ENCODE data around the gene IL4. TPM values are rescaled to one million over a fixed set of nuclear protein-coding genes. Genes with fewer than 3 reads are reported as not detected.
"Not testable (repeated sequence)": the region's sequence is repeated elsewhere in the genome, so short reads cannot be mapped to it uniquely, and the experiment has no call there.

IL4 gene
- total RNA-seq, 1 donor = 0.36 TPM

DNA sequence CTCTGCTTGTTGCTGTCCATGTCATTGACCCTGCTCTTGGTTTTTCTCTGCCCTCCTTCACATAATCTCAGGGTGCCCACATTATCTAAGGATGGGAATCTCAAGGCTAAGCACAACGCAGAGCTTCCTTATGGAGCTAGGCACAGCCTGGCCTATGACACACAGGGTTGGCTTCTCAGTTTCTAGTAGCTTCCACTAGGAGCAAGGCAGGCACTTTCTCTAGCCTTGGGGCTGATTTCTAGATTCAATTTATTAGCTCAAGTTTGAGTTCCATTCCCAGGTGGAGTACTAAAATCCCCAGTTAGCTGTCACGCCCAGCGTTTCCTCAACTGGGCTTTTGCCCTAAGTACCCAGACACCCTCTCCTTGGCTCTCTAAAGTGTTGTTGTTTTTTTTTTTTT, 12.4 kb downstream of the IL4 start:
- H3K4me3 ChIP-seq (ENCODE audit: low read depth, low read length) = no peak overlapping the region
- no peak for DNase-seq (ENCODE audit: low read depth)
- TF ChIP-seq CTCF (IDR thresholded peaks at IDR 0.05; ENCODE audit: insufficient read depth, low read length) = no peak

DNA sequence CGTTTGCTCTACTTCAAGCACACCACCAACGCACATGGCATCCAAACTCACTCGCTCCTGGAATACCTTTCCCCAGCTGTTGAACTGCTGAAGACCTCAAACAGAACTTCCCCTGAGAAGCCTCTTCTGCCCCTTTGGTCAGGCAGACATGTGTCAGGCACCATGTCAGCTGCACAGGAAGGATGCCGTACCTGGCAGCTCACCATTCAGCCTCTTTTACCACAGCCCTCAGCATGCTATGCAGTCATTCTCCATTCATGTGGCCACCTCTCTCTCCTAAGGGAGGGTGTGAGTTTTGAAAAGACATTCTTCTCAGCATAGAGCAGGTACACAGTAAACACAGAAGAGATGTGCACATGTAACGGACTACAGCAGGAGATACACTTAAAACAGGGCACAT, 14.2 kb downstream of the IL4 start:
- no peak overlapping the region for H3K4me3 ChIP-seq (ENCODE audit: low read depth, low read length)
- no peak for TF ChIP-seq CTCF (IDR thresholded peaks at IDR 0.05; ENCODE audit: insufficient read depth, low read length)
- DNase-seq (ENCODE audit: low read depth) = no peak

DNA sequence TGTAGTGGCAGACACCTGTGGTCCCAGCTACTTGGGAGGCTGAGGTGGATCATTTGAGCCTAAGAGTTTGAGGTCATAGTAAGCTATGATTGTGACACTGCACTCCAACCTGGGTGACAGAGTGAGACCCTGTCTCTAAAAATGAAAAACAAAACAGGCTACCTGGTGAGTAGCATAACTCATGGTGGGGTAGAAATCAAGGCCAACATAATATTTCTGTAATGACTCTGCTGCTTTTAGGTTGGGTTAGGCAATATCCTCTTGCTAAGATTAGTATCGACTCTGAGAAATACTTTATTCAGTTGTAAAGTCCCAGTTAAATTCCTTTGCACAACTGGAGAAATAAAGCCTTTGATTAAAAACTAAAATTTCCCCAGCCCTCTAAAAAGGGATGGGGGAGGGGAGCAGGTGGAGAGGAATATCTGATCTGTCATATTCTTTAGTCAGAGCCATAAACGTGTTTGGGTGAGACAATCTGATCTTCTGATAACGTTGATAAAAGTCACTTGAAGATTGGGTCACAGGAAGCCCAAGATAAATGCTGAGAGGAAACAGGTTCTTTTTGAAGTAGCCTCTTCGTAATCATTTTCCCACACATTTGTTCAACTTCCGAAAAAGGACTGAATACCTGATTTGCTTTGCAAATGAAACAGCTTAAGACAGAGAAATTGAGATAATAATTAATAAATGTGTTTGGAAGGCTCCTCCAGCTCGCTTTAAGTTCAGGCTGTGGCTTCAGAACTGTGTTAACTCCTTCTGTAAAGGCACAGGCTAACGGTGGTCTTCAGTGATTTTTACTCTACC, 14.9 kb downstream of the IL4 start:
- TF ChIP-seq CTCF (IDR thresholded peaks at IDR 0.05; ENCODE audit: insufficient read depth, low read length) = no peak
- H3K4me3 ChIP-seq (ENCODE audit: low read depth, low read length) = no peak overlapping the region
- peak; percentile 43 for DNase-seq (ENCODE audit: low read depth)

DNA sequence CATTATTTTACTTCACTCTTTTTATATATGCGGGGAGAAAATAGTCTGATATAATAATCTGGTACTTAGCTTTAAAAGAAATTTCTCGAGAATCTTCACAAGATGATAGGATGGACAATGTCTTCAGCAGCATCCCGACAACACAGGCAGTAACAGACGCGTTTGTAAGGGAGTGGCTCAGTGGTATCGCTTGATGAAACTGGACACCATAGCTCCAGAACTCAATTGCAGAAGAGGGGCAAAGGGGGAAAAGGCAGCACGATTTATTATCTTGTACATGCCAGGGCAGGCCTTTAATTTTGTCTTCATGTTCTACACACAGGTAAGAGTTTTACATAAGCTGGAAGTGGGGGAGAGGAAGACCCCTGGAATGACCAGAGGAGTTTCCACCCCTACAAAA, 15.7 kb downstream of the IL4 start:
- no peak for TF ChIP-seq CTCF (IDR thresholded peaks at IDR 0.05; ENCODE audit: insufficient read depth, low read length)
- DNase-seq (ENCODE audit: low read depth) = no peak

DNA sequence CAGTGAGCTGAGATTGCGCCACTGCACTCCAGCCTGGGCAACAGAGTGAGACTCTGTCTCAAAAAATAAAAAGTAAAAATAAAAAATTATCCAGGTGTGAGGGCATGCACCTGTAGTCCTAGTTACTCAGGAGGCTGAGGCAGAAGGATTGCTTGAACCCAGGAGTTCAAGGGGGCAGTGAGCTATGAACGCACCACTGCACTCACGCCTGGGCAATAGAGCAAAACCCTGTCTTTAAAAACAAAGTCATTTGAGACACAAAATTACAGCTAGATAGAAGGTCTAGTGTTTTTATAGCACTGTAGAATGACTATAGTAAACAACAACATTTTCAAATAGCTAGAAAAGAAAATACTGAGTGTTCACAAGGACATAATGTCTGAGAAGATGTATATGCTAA, 16.4 kb downstream of the IL4 start:
- H3K4me3 ChIP-seq (ENCODE audit: low read depth, low read length) = no peak overlapping the region
- no peak for DNase-seq (ENCODE audit: low read depth)
- TF ChIP-seq CTCF (IDR thresholded peaks at IDR 0.05; ENCODE audit: insufficient read depth, low read length) = no peak

More for the DNA sequence above, 15.7 kb downstream of the IL4 start:
- no peak overlapping the region for H3K4me3 ChIP-seq (ENCODE audit: low read depth, low read length)

GRCh38 chr5:132691755-132692631, 18.2 kb downstream of the IL4 start:
- not testable (repeated sequence) for DNase-seq (ENCODE audit: low read depth); H3K4me3 ChIP-seq (ENCODE audit: low read depth, low read length)

- no peak overlapping the region for H3K4me3 ChIP-seq (ENCODE audit: low read depth, low read length)
- DNase-seq (ENCODE audit: low read depth) = peak; percentile 71
- no peak for TF ChIP-seq CTCF (IDR thresholded peaks at IDR 0.05; ENCODE audit: insufficient read depth, low read length)
Measured at GRCh38 chr5:132692632-132692967, 18.8 kb downstream of the IL4 start.
